ENCODE data around the gene DNAJC5G. TPM values are rescaled to one million over a fixed set of nuclear protein-coding genes. Genes with fewer than 3 reads are reported as not detected.
A peak's percentile ranks its signal among the peaks of the same experiment; 100 is the strongest.

DNAJC5G gene
- total and polyA plus RNA-seq, 2 of the 13 experiments (the other 11 are each of a cell fraction or from before 2014, with no cell fraction given): 0.05 TPM; not detected in 1

- TF ChIP-seq ZNF687 (CRISPR knock-in tag; IDR thresholded peaks at IDR 0.05) (0 out of 2 replicates have a peak, but pooled peaks have one; percentile 17), RARG (CRISPR knock-in tag; IDR thresholded peaks at IDR 0.05; ENCODE audit: low read depth) (no peak), ZNF230 (CRISPR knock-in tag; IDR thresholded peaks at IDR 0.05) (no peak), ZNF740 (CRISPR knock-in tag; IDR thresholded peaks at IDR 0.05) (no peak), ZSCAN25 (CRISPR knock-in tag; IDR thresholded peaks at IDR 0.05) (peak; percentile 88), ZNF430 (CRISPR knock-in tag; IDR thresholded peaks at IDR 0.05) (no peak), ZNF350 (CRISPR knock-in tag; IDR thresholded peaks at IDR 0.05; ENCODE audit: borderline replicate concordance, low read depth) (no peak), IKZF1 (IDR thresholded peaks at IDR 0.05) (no peak)
These were observed 16.6 kb downstream of the DNAJC5G start (continued) for GRCh38 chr2:27291865-27292264.

- TF ChIP-seq CEBPB (IDR thresholded peaks at IDR 0.05; ENCODE audit: borderline replicate concordance, low read depth, low read length): peak; percentile 51; the same call in 1 of the 2 replicates
- TF ChIP-seq ZNF441 (CRISPR knock-in tag; IDR thresholded peaks at IDR 0.05; ENCODE audit: borderline replicate concordance): peak; percentile 45; the same call in 1 of the 2 replicates
- peak; percentile 60 for TF ChIP-seq CEBPG (CRISPR knock-in tag; IDR thresholded peaks at IDR 0.05)
- TF ChIP-seq ZNF615 (CRISPR knock-in tag; IDR thresholded peaks at IDR 0.05; ENCODE audit: borderline replicate concordance): no peak
- POLR2A ChIA-PET: interaction anchor here (3.3 kb wide), 1 partner anchor 7 kb away, joined by 22 read pairs; no protein-coding TSS in a partner anchor
- Histone ChIP-seq H3K27ac (ENCODE audit: extremely low read length, insufficient read depth, low read length) (no peak overlapping the region), H2AFZ (ENCODE audit: low read length) (no peak overlapping the region), H3K9me3 (ENCODE audit: low read length) (no peaks in the 10 kb centered on the region), H3K4me1 (ENCODE audit: insufficient read depth, low read length) (peaks cover 89% of the 10 kb centered on the region), H3K27me3 (ENCODE audit: control insufficient read depth in 1 of 2, insufficient read depth in 2 of 2, low read length in 2 of 2) (no peaks in the 10 kb centered on the region; a peak in 1 of 5 replicates), H4K20me1 (ENCODE audit: insufficient read depth, low read length) (no peaks in the 10 kb centered on the region), H3K4me2 (ENCODE audit: low read depth, low read length) (no peak overlapping the region), H3K36me3 (replicated peaks in 1 of 2; ENCODE audit: control insufficient read depth in 1 of 2, insufficient read depth in 2 of 2, low read length in 2 of 2) (no peaks in the 10 kb centered on the region), H3K9ac (ENCODE audit: insufficient read depth, low read depth, low read length) (no peak overlapping the region), H3K4me3 (replicated peaks in 1 of 3; ENCODE audit: insufficient read depth in 1 of 3, low read depth in 2 of 3, low read length in 3 of 3) (no peak overlapping the region), H3K79me2 (ENCODE audit: insufficient read depth, low read length) (no peaks in the 10 kb centered on the region)
- in situ Hi-C loops (cut with HindIII; ENCODE audit: extremely low pct_ligation_motif_present, low pct_unique_long_range_greater_than_20kb) (no loop called here), intact Hi-C loops (cut with micrococcal nuclease; ENCODE audit: unreplicated experiment) (loop anchor here (5.0 kb wide), 1 partner anchor 198 kb away; no protein-coding TSS in a partner anchor)
- BruUV-seq (replicated peaks): no TSS peak
- DNase-seq (ENCODE audit: low spot score) (no peak), ATAC-seq (no peak), FAIRE-seq (no peak)
- CTCF ChIA-PET (ENCODE audit: low intra/inter-chr PET ratio, low total read pairs): no interaction called here
- WGBS (ENCODE audit: low lambda C conversion rate): 31% methylated on average over 8 of the region's 8 CpGs
These were observed 19.7 kb downstream of the DNAJC5G start for GRCh38 chr2:27294928-27295327.
